ENCODE measurements around the gene FCN2.

DNA sequence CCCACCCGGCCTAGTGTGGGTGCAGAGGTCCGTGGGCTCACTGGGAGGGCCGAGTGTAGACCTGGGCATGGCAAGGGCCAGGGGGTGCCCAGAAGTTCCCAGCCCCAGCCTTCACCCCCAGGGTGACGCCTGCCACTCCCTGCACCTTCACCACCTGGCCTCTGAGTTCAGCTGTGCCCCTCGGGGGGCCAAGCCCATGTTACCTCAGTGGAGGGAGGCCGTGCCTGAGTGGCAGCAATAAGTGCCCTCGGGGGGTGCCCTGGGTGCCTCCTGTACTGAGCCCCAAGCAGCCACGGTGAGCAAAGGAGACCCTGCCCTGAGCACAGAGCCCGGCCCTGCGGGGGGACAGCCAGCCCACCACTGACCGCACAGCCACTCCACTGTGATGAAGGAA is 10.3 kb upstream of the FCN2 start:
- TF ChIP-seq, protein P1, sequence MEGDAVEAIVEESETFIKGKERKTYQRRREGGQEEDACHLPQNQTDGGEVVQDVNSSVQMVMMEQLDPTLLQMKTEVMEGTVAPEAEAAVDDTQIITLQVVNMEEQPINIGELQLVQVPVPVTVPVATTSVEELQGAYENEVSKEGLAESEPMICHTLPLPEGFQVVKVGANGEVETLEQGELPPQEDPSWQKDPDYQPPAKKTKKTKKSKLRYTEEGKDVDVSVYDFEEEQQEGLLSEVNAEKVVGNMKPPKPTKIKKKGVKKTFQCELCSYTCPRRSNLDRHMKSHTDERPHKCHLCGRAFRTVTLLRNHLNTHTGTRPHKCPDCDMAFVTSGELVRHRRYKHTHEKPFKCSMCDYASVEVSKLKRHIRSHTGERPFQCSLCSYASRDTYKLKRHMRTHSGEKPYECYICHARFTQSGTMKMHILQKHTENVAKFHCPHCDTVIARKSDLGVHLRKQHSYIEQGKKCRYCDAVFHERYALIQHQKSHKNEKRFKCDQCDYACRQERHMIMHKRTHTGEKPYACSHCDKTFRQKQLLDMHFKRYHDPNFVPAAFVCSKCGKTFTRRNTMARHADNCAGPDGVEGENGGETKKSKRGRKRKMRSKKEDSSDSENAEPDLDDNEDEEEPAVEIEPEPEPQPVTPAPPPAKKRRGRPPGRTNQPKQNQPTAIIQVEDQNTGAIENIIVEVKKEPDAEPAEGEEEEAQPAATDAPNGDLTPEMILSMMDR (IDR thresholded peaks at IDR 0.05): no peak
- TF ChIP-seq POLR2A (IDR thresholded peaks at IDR 0.05): no peak
